Loucy (cell line): Measurements from ENCODE around the gene SMC4.

ENCODE experiments used
- CTCF ChIP-seq: fragments of 200-600 bp; sonication (generic); conservative IDR thresholded peaks from 2 replicates; pipeline ENCODE4 v1.5.1; 2014; ENCODE audit warnings: mild to moderate bottlenecking, antibody characterized with exemption, low read length
- EZH2phosphoT487 ChIP-seq: fragments of 200-600 bp; IDR thresholded peaks from 2 replicates; pipeline ENCODE4 v1.6.1; 2018; ENCODE audit warnings: antibody characterized with exemption, mild to moderate bottlenecking, moderate library complexity, borderline replicate concordance

- no peak for TF ChIP-seq CTCF
- no peak for TF ChIP-seq EZH2phosphoT487
Measured at GRCh38 chr3:160365869-160366522, 33.5 kb upstream of the SMC4 start.
